NCI-H2227 (cell line): ENCODE results near the gene ROBO1.

ENCODE experiments used
- DNase-seq: peaks from one replicate; lab custom pipeline; 2025; ENCODE audit not compliant: unreplicated experiment; lab: John Stamatoyannopoulos, UW

The ROBO1 gene

DNA sequence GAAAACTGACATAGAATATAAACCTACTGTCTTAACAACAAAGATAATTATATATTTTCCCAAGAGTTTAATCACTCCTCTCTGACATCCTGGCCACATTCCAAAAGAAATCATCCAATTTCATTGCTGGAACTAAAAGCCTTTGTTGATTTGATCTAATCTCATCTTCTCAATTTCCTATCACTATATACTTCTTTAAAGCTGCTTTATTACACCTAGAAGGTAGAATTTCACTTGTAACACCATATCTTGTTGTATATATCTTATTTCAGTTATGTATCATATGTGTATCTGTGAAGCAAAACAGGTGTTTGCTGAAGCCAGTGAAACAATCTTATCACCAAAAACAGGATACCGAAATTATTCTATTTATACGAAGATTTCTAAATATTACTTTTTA lies 740.2 kb downstream of the ROBO1 start:
- peak; percentile 41 for DNase-seq

DNA sequence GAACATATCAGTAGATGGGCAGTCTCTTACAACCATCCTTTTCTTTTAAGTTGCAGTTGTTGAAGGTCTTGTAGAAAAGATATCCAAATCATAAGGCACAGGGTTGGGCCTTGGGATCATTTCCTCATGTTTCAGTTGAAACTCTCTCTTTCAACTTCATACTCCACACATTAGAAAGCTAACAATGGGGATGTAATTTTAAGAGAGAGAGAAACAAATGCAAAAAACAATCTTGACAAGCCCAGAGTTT lies 747.9 kb downstream of the ROBO1 start:
- no peak for DNase-seq

DNA sequence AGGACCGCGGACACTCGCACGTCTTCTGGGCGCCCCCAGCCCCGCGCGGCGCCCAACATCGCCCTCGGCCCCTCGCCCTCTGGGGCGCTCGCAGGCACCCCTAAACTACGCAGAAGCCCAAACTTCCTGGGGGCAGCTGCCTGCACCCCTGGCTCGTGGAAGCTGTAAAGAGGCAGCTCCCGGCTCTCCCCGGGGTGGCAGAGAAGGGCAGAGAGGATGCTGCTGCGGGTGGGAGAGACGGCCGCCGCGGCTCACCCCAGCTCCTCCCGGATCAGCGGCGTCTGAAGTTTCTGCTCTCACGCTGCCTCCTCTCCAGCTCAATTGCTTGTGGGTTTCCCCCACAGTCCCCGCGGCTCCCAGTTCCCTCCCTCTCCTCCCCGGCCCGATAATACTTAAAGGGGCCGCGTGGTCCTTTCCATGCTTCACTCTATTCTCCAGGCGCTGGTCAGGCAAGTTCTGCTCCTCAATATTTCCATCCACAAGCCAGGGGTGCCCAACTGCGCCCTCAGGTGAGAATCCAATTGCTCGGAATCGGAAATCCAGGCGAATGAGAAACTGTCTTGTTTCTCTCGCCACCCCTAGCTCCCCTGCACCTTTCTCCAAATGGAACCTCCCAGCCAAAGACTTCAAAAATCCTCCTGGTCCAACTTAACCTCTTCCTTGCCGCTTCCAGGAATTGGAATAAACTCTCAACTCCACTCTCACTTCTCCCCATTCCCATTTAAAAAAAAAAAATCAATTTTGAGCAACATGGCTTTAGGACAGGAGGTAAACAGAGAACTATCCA lies 748.5 kb downstream of the ROBO1 start:
- DNase-seq = peak; percentile 86

DNA sequence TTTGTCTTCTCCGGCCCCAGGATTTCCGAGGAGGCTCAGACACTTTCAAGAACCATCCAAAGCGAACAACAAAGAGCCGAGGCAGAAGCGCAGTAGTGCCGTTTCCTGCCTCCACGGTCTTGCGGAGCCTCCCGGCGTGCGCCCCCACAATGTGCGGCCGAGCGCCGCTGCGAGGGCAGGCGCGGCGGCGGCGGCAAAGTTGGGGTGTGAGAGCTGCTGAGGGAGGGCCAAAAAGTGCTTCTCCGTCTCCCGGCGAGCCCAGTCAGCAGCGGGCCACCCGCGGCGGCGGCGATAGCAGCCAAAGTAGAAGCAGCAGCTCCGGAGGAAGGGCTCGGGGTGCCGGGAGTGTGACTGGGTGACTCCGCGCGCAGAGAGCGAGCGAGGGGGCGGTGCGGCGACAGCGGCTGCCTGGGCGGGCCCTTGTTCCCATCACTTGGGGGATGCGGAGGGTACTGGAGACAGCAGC lies 749.1 kb downstream of the ROBO1 start:
- peak; percentile 62 for DNase-seq

DNA sequence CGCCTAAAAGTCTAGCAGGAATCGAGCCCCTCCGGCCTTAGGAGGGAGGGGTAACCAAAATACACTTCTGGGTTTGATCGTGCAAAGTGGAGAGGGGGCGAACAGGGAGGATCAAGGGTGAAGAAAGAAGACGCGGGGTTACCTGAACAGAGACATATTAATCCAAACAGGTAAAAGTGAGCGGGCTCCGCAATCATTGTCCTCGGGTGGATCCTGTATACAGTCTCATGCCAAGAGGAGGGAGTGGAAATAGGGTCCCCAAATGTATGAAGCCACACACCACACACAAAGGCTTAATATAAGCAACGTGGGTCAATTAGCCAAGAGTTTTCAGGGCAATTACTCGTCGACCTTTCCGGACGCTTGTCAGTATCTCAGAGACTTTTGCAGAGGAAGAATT lies 749.5 kb downstream of the ROBO1 start:
- no peak for DNase-seq

DNA sequence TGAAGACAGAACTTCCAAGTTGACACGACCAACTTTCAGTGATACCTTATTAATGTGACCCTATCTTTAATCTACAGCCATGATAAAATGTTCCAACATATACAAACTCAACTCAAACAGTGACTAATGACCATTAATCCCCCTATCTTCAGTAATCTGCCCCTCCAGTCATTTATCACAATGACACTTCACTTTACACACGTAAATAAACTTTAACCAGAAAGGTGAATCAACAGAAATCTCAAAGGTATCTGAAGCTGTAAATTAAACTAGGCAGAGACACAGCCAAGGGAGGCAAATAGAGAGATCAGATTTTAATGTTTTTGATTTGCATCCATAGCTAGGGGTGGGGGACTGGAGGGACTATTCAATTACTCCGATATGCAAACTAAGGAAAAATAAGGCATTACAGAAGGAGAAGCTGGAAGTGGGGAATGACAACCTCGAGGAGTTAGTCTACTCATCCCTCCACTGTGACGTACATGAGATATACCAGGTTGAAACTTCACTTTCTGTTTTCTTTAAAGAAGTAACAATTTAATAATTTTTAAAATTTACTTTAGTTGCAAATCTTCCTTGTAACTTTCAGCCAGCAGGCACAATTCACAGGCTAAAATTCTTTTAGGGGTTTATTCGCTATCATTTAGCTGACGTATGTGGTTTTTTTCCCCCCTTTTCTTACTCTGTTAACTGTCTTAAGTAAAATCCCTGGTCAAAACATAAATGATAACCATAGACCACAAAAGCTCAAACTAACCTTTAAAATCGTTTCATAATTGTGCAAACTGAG lies 751.0 kb downstream of the ROBO1 start:
- no peak for DNase-seq

DNA sequence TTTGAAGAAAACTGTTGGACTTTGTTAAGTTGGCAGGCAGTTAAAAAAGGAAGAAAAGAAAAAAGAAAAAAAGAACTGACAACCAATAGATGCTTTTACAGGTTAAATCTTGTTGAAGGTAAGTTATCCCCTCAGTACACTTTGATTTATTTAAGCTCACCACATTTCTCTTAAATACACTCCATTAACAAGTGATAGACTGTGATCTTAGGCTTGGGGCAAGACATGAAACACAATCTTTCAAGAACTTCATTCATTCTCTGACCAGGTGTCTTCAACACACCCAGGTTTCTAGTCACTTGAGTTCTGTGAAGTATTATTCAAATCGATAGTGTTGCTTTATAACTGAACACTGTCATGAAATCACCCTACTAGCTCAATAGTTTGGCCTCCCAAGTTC lies 751.9 kb downstream of the ROBO1 start:
- no peak for DNase-seq

DNA sequence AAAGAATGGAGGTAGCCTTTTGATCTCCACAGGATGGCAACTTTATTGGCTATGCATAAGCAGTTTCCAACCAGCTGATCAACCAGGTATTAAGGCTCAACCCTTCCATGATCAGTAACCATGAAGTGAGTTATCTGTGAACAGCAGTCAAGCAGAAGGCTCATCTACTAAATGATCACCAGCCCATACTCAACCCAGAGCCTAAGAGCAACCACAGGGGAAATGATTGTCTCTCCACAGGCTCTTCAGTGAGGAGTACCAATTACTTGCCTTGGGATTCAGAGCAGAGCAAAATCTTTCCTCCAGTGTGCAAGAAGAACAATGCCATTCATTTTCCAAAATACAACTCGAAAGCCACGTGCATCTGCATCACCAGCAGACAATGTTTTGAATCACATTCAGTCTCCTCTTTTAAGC lies 754.8 kb downstream of the ROBO1 start:
- peak; percentile 45 for DNase-seq

DNA sequence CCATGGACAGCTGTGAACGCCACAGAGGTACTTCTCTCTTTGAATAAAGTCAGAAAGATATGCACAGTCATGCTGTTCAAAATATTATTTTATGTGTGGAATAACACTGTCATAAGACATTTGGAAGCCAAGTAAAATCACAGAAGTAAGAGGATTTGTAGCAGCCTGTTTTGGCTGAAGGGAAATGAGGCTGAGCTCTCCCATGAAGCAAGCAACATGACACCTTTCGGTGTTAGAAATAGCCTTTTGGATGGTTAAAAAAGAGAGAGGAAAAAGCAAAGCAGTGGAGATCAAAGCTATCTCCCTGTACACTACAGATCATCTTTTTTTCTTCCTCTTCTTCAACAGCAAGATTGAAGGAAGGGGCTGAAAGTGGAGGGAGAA lies 755.3 kb downstream of the ROBO1 start:
- DNase-seq = no peak

DNA sequence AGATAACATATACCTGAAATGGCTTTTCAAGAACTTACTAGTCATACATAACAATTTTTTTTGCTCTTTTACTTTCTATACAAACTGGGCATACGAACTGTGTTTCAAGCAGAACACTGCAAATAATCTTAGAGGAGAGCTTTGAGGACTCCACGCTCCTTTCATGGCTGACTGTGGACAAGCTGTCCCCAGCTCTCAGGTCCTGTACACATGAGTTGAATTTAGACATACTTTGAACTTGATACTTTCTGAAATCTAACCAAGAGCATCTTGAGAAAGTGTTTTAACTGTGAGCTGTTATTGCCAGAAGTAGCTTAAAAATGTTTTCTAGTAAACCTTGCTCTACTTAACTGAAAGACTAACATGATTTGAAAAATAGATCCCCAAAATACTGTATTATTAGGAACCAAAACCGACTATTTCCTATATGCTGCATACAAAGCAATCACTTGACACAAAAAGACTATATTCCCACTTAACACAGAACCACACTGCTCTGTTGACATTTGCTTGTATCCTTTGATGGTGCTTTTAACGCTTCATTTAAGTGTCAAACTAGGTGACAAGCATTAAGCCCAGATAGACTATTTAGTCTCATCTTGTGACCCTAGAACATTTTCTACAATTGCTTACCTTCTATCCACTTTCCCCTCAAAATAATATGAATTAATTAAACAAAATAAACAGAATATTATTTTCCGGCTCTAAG lies 755.8 kb downstream of the ROBO1 start:
- no peak for DNase-seq

DNA sequence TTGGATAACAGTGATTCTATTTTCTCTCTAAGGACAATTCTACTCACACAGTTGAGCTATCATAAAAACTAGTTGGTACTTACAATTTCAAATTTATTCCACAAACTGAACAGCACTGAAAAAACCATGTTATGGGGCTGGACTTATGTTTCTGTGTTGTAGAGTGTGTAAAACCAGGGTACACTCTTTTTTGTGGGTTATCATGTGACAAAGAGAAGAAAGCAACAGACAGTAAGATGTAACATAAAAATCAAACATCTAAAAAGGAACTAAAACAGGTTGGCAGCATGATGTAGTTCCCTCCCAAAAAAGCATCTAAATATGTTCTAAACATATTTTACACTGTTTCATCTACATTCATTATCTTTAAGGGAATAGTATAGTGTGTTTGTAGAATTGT lies 757.9 kb downstream of the ROBO1 start:
- DNase-seq = no peak

DNA sequence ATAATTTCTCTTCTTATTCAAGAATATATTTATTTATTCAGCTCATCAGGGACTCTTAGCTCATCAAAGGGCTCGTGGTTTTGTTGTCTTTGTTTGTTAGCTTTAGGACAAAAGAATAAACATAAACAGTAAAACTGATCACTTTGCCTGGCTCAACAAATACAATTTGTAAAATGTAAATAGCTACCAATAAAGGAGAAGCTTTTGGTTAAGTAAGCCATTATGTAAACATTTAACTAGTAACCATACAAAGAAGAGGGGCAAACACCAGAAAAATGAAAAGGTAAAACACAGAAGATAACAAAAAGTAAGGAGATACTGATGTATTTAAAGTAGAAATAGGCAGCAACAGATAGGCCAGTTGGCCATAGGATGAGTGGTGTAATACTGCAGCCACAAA lies 761.7 kb downstream of the ROBO1 start:
- no peak for DNase-seq

DNA sequence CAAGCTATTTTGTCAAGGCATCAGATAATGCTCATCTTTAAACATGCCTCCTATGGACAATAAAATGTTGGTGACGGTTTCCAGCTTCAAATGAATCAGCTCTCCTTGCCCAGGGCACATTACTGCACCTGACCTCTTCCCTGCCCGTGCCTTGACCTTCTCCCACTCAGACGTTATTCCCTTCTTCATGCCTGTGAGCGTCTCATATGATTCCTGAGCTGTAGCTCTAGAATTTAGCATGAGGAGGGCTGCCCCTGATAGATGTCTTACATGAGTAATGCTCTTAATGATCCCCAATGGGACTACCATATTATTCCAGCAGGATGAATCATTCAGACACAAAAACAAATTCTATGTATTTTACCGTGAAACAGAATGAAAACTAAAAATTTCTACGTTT lies 762.7 kb downstream of the ROBO1 start:
- DNase-seq = no peak

DNA sequence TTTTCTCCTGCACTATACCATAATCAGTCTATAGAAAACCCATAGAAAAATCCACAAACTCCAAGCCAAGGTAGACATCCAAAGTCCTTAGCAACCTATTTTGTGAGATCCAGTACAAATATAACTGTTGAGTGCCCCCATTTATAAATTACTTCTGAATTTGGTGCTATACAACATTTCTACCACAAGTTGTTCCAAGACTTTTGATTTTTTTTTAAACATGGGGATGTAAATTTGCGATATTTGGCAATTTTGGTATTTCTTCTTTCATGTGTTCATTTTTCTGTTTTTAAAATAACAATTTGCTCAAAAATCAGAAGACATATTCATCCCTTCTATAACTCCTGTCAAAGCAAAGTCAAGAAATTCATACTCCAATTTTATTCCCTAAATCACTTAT lies 763.8 kb downstream of the ROBO1 start:
- no peak for DNase-seq

DNA sequence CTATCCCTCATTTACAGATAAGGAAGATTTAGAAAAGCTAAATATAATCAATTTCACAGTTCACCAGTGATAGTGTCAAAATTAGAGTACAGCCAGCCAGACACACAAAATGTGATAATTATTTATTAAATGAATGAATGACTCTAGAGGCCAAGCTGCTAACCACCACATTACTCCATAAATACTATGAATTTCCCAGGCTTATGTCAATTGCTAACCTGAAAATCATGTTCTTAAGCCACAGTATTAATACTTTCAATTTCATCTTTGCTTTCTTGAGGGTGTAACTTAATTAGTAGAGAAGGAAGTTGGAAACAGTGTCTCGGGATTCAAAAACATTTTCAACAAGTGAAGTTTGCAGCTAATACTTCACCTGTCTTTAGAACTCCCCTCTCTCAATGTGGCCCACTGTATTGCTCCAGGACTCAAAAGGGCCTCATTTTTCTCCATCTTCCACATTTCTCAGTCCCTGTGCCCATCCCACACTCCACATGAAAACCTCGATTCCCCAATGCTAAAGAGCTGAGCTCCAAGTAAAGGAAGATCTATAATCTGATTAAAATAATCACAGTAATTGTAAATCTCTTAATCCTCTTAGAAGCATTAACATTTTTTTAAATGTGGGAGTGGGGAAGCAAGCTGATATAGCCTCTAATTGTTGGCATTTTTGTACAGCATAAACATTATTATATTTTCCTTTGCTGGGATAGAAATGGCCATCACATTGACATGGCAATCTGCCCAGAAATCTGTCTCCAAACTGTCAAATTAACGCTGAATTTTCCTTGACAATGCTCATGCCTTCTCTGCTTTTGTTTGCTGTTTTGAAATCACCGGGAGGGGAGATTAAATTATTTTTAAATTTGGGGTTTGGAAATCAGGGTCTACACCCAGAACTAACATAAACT lies 765.1 kb downstream of the ROBO1 start:
- DNase-seq = peak; percentile 20

DNA sequence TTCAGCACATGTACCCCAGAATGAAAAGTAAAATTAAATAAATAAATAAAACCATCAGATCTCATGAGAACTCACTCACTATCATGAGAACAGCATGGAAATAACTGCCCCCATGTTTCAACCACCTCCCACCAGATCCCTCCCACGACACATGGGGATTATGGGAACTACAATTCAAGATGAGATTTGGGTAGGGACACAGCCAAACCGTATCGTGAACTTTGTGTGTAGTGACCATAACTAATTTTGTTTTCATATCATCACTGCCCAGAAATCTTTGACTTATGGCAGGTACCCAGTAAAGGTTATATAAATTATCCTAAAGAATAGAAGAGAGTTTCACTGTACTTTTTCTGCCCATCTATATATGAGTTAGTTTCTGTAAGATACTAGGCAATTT lies 766.5 kb downstream of the ROBO1 start:
- no peak for DNase-seq

DNA sequence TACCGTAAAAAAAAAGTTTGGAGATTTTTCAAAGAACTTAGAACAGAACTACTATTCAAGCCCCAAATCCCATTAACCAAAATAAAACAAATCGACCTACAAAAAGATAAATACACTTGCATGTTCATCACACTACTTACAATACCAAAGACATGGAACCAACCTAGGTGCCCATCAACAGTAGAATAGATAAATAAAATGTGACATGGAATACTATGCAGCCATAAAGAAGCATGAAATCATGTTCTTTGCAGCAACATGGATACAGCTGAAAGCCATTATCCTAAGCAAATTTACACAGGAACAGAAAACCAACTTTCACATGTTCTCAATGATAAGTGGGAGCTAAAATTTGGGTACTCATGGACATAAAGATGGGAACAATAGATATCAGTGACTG lies 768.7 kb downstream of the ROBO1 start:
- DNase-seq = no peak

DNA sequence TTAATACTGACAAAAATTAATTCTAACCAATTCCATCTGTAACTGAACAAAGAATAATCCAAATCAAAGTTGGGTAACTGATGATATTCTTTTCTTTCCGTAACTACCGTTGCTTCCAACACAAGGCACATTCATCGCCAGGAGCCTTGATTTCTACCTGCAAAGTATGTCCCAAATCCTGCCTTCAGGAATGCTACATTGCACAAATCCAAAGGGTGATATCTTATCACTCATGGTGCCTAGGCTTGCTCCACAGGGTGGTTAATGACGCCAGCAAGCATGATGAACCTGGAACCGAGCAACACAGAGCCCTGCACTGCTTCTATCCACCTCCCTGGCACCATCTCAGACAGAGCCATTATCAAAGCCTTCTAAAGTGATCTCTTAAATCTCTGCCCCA lies 772.7 kb downstream of the ROBO1 start:
- DNase-seq = no peak

DNA sequence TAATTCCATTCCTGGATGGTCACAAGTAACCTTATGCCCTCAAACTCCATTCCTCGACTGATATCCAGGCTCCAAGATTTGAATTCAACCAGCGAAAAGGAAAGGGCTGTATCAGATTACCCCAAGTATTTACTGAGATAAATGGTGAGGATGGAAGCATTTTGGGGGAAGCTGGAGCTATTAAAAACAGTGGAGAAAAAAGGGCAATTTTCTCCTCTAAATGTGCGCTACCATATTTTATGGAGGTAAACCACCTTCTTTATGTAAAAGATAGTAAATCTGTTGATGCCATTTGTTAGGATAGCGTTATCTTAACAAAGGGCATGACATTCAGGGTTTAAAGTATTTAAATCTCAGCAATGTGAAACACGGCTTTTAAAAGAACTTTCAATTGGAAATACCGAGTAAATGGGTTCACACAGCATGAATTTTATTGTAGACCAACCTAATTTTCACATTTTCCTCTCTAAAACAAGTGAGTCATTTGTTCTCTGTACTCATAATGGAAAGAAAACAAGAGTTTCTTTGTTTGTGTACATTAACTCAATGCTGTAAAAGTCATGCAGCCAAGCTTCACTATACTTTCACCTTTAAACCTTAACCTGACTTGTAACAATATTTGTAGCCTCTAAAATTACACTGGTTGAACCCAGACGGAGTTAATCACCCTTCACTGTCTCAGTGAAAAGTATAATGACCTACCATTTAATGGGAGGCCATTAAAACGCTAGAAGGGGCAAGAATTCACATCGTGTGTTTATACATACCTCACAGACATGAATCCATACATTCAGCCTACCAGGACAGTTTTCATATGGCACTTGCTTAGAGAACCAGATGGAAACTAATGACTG lies 773.4 kb downstream of the ROBO1 start:
- peak; percentile 67 for DNase-seq

DNA sequence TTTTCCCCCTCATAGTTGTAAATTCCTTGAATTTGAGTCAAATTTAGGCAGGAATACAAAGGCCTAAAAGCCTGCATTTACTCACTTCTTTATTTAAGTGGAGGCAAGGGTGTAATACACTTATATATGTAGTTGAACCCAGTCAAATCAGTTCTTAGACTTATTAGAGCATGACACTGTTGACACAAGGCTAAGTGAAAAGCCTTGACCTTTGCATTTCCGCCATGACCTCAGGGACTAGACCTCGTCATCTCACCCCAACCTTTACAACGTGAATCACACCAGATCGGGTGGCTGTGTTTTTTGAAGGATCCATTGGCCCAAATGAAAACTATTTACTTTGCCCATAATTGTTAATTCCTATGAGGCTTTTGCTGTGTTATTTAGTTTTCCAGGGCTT lies 774.4 kb downstream of the ROBO1 start:
- DNase-seq = no peak
